ENCODE data around the gene THAP10. TPM values are rescaled to one million over a fixed set of nuclear protein-coding genes. Genes with fewer than 3 reads are reported as not detected.

The THAP10 gene
- total RNA-seq, 1 experiment from 2014 or later, result 2.6 TPM

GRCh38 chr15:70876683-70877082 is 15.6 kb downstream of the THAP10 start:
- TF ChIP-seq NFYB (CRISPR knock-in tag; conservative IDR thresholded peaks at IDR 0.05; ENCODE audit: low read depth) (no peak), TCF7 (CRISPR knock-in tag; IDR thresholded peaks at IDR 0.05; ENCODE audit: low read depth) (no peak), ZNF396 (CRISPR knock-in tag; IDR thresholded peaks at IDR 0.05; ENCODE audit: borderline replicate concordance) (no peak), SOX15 (CRISPR knock-in tag; IDR thresholded peaks at IDR 0.05) (no peak), KAT7 (CRISPR knock-in tag; IDR thresholded peaks at IDR 0.05; ENCODE audit: borderline replicate concordance) (no peak), SMAD4 (CRISPR knock-in tag; IDR thresholded peaks at IDR 0.05) (no peak), TP53 (CRISPR knock-in tag; IDR thresholded peaks at IDR 0.05) (no peak), ZNF232 (CRISPR knock-in tag; IDR thresholded peaks at IDR 0.05) (no peak), ATF2 (CRISPR knock-in tag; IDR thresholded peaks at IDR 0.05; ENCODE audit: borderline replicate concordance, low read depth) (no peak), ZNF121 (CRISPR knock-in tag; IDR thresholded peaks at IDR 0.05) (no peak), CTCF (IDR thresholded peaks at IDR 0.05) (no peak), NR1H2 (CRISPR knock-in tag; IDR thresholded peaks at IDR 0.05) (no peak), RELA (CRISPR knock-in tag; IDR thresholded peaks at IDR 0.05; ENCODE audit: borderline replicate concordance) (no peak), MYBL2 (CRISPR knock-in tag; IDR thresholded peaks at IDR 0.05) (no peak)
- TF ChIP-seq, protein P1, sequence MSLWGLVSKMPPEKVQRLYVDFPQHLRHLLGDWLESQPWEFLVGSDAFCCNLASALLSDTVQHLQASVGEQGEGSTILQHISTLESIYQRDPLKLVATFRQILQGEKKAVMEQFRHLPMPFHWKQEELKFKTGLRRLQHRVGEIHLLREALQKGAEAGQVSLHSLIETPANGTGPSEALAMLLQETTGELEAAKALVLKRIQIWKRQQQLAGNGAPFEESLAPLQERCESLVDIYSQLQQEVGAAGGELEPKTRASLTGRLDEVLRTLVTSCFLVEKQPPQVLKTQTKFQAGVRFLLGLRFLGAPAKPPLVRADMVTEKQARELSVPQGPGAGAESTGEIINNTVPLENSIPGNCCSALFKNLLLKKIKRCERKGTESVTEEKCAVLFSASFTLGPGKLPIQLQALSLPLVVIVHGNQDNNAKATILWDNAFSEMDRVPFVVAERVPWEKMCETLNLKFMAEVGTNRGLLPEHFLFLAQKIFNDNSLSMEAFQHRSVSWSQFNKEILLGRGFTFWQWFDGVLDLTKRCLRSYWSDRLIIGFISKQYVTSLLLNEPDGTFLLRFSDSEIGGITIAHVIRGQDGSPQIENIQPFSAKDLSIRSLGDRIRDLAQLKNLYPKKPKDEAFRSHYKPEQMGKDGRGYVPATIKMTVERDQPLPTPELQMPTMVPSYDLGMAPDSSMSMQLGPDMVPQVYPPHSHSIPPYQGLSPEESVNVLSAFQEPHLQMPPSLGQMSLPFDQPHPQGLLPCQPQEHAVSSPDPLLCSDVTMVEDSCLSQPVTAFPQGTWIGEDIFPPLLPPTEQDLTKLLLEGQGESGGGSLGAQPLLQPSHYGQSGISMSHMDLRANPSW (CRISPR knock-in tag; conservative IDR thresholded peaks at IDR 0.05; ENCODE audit: low read depth), result no peak
- TF ChIP-seq, protein P2, sequence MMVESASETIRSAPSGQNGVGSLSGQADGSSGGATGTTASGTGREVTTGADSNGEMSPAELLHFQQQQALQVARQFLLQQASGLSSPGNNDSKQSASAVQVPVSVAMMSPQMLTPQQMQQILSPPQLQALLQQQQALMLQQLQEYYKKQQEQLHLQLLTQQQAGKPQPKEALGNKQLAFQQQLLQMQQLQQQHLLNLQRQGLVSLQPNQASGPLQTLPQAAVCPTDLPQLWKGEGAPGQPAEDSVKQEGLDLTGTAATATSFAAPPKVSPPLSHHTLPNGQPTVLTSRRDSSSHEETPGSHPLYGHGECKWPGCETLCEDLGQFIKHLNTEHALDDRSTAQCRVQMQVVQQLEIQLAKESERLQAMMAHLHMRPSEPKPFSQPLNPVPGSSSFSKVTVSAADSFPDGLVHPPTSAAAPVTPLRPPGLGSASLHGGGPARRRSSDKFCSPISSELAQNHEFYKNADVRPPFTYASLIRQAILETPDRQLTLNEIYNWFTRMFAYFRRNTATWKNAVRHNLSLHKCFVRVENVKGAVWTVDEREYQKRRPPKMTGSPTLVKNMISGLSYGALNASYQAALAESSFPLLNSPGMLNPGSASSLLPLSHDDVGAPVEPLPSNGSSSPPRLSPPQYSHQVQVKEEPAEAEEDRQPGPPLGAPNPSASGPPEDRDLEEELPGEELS (CRISPR knock-in tag; IDR thresholded peaks at IDR 0.05), result no peak
- TF ChIP-seq, protein P3, sequence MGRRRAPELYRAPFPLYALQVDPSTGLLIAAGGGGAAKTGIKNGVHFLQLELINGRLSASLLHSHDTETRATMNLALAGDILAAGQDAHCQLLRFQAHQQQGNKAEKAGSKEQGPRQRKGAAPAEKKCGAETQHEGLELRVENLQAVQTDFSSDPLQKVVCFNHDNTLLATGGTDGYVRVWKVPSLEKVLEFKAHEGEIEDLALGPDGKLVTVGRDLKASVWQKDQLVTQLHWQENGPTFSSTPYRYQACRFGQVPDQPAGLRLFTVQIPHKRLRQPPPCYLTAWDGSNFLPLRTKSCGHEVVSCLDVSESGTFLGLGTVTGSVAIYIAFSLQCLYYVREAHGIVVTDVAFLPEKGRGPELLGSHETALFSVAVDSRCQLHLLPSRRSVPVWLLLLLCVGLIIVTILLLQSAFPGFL (CRISPR knock-in tag; IDR thresholded peaks at IDR 0.05; ENCODE audit: borderline replicate concordance), result no peak
- CTCF ChIA-PET, result no interaction called here
- peaks cover 14% of the 10 kb centered on the region; the same call in 1 of the 2 replicates for H3K9me3 Mint-ChIP-seq
- H3K4me3 Mint-ChIP-seq, result no peak overlapping the region
- DNase-seq (ENCODE audit: low spot score) (no peak), ATAC-seq (no peak)
- no peak overlapping the region for H3K27ac Mint-ChIP-seq
- no peaks in the 10 kb centered on the region for H3K27me3 Mint-ChIP-seq (ENCODE audit: low read depth)
- H3K36me3 Mint-ChIP-seq, result peaks cover 3% of the 10 kb centered on the region
- POLR2A ChIA-PET, result no interaction called here
- H3K4me1 Mint-ChIP-seq, result no peaks in the 10 kb centered on the region

GRCh38 chr15:70876011-70876410 is 16.2 kb downstream of the THAP10 start:
- H3K36me3 Mint-ChIP-seq, result peaks cover 3% of the 10 kb centered on the region
- H3K27ac Mint-ChIP-seq, result no peak overlapping the region
- no peak overlapping the region for H3K4me3 Mint-ChIP-seq
- ATAC-seq, result no peak
- DNase-seq (ENCODE audit: low spot score), result no peak
- H3K4me1 Mint-ChIP-seq, result no peaks in the 10 kb centered on the region
- ChIA-PET CTCF (interaction anchor here (2.1 kb wide), 1 partner anchor 154 kb away, joined by 9 read pairs; no protein-coding TSS in a partner anchor), POLR2A (no interaction called here)
- H3K27me3 Mint-ChIP-seq (ENCODE audit: low read depth), result no peaks in the 10 kb centered on the region
- peaks cover 14% of the 10 kb centered on the region; the same call in 1 of the 2 replicates for H3K9me3 Mint-ChIP-seq
- TF ChIP-seq CBFB (CRISPR knock-in tag; IDR thresholded peaks at IDR 0.05; ENCODE audit: low read depth), result no peak
- no peak for TF ChIP-seq E2F1 (CRISPR knock-in tag; IDR thresholded peaks at IDR 0.05)
- no peak for TF ChIP-seq NR2C2 (CRISPR knock-in tag; IDR thresholded peaks at IDR 0.05)
- TF ChIP-seq ZBTB21 (CRISPR knock-in tag; IDR thresholded peaks at IDR 0.05; ENCODE audit: borderline replicate concordance), result no peak
- no peak for TF ChIP-seq ZNF121 (CRISPR knock-in tag; IDR thresholded peaks at IDR 0.05)
- no peak for TF ChIP-seq ESRRA (CRISPR knock-in tag; IDR thresholded peaks at IDR 0.05; ENCODE audit: borderline replicate concordance)
- no peak for TF ChIP-seq TP53 (CRISPR knock-in tag; IDR thresholded peaks at IDR 0.05)
- TF ChIP-seq ZNF423 (CRISPR knock-in tag; IDR thresholded peaks at IDR 0.05), result no peak
- no peak for TF ChIP-seq ZNF317 (CRISPR knock-in tag; IDR thresholded peaks at IDR 0.05; ENCODE audit: borderline replicate concordance, low read depth)
- no peak for TF ChIP-seq FOXJ3 (CRISPR knock-in tag; IDR thresholded peaks at IDR 0.05; ENCODE audit: borderline replicate concordance)
- TF ChIP-seq FOXK1 (CRISPR knock-in tag; IDR thresholded peaks at IDR 0.05), result no peak
- no peak for TF ChIP-seq GABPB1 (CRISPR knock-in tag; IDR thresholded peaks at IDR 0.05)

All from WTC11 (cell line).